Medulla oblongata (tissue), 1 donor: ENCODE measurements around the gene PHLPP2.
"Not testable (repeated sequence)": the region's sequence is repeated elsewhere in the genome, so short reads cannot be mapped to it uniquely, and the experiment has no call there.

Experiments used
- DNase-seq: peaks from one replicate; pipeline ENCODE4 v3.0.0-alpha.2; 2015; ENCODE audit errors: extremely low spot score

Gene PHLPP2

GRCh38 chr16:71721066-71721740 is 3.3 kb downstream of the PHLPP2 start:
- DNase-seq = no peak

DNA sequence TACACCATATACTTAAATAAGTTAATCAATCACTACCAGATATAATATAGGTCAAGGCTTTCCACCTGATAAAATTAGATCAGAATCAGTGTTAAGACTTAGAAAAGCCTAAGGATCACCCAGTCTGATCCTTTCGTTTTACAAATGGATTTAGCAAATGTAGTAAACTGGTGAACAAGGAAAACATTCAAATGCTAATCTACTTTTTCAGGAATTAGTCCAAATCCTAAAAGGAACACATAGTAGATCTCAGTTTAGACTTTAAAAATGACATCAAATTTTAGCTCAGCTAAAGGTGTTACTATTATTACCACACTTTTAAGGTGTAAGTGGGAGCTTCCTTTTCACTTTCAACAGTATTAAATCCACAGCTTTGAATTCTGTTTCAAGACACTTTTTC is 12.0 kb downstream of the PHLPP2 start:
- no peak for DNase-seq

GRCh38 chr16:71711789-71712188 is 12.7 kb downstream of the PHLPP2 start:
- no peak for DNase-seq

DNA sequence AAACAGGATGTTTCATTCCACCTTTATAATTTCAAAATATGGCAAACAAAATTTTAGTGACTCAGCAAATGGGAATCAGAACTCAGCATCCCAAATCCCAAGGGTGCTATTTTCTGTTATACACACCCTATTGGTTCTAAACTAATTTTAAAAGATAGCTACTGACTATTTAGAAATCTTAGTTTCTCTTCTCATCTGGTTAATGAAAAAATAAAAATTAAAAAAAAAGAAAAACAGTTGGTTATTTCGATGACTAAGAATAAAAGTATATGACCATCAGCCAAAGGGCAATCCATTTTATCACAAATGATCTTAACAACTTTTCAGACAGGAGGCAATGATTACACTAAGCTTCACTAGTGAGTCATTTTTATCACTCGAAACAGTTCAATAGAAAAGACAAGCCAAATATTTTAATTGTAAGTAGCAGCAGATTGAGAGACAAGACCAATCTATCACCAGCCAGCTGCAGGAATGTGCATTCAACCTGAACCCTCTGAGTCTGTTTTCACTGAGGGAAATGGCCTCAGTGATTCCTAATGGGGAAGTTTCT is 15.2 kb downstream of the PHLPP2 start:
- no peak for DNase-seq

- DNase-seq = no peak
Measured at GRCh38 chr16:71708696-71709095, 15.8 kb downstream of the PHLPP2 start.

DNA sequence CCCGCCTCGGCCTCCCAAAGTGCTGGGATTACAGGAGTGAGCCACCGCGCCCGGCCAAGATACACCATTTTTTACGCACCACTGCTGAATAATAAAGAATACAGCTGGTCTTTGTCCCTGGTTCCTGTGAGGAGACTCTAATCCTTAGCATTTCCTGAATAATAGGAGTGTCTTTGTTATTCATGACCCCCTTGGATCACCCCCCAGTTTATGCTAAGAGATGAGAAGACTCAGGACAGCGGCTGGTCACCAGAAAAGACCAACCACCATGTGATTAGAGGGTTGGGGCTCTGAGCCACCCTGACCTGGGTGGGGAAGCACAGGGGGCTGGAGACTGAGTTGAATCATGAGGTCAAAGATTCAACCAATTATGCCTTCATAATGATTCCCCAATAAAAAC is 17.3 kb downstream of the PHLPP2 start:
- DNase-seq = no peak

- no peak for DNase-seq
Measured at GRCh38 chr16:71706046-71706445, 18.5 kb downstream of the PHLPP2 start.

- no peak for DNase-seq
Measured at GRCh38 chr16:71703333-71703732, 21.2 kb downstream of the PHLPP2 start.

DNA sequence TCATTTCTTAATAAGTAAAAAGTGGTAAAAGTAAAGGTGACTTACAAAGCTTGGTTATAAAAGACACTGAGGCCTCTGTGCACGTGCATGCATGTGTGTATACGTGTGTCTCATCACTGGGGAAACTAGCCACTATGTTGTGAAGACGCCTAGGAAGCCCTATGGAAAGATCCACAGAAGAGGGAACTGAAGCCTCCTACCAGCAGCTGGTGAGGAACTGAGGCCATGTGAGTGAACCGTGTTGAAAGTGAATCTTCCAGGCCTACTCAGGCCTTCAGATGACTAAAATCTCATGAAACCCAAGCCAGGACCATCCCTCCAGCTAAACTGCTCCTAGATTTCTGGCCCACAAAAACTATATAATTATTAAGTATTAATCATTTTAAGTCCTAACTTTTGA is 23.7 kb downstream of the PHLPP2 start:
- peak; percentile 33 for DNase-seq

DNA sequence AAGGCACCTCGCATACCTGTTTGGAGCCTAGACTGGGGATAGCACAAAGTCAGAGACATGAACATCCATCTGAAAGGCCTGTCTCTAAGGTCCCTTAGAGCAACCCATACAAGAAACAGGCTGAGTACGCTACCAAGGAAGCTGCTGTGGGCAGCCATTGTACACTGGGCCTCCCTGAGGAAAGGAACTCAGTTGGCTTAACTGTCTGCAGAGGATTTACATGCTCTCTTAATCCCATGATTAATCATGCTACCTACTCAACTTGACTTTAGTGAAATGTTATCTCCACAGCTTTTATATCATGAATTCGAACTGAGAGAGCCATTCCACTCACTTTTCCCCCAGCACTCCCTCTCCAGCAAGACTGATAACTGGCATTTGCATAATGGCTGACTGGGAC is 26.0 kb downstream of the PHLPP2 start:
- DNase-seq = no peak

- DNase-seq = no peak
Measured at GRCh38 chr16:71693164-71693563, 31.3 kb downstream of the PHLPP2 start.

DNA sequence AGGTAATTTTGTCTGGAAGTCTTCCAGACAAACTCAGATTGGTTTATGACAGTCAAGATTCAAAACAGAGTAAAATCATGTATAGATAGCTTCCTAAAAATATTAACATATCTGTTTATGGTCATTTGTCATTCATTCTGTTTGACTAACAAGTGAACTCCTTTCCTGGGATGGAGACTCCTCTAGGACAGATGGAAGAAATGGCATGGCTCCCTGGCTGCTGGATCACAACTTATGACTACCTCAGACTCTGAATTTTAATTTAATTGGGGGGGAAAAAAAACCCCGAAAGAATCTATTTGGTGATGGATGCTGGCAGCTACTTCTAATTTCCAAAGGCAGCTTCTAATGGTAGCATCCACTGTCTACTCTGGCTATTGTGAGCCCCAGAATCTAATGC is 34.6 kb downstream of the PHLPP2 start:
- DNase-seq = no peak

DNA sequence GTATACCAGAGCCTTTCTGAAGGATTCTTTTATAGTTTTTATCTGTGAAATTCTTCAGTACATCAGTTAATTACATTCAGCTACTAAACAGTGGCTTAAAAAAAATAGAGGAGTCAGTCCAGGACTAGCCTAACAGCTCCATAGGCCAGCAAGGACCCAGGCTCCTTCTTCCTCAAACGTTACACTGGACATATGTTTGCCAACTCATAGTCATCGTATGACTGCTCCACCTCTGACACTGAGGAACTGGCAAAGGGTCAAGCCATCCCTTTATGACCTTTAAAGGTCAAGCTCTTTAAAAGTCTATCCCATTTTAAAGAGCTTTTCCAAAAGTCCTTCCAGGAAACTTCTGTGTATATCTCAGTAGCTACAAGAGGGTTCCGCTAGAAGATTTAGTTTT is 36.6 kb downstream of the PHLPP2 start:
- DNase-seq = no peak

DNA sequence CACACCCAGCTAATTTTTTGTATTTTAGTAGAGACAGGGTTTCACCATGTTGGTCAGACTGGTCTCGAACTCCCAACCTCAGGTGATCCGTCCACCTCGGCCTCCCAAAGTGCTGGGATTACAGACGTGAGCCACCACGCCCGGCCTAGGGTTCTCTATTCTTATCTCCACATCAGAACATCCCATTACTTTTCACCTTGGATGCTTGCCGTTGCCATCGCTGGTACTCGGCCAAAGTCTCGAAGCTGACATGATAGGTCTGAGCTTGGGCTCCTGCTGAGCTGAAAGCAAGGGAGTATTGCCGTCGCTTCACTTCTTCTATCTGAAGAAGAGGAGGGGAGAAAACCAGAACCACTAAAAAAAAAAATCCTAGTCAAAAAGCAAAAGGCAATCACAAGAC is 40.2 kb downstream of the PHLPP2 start:
- DNase-seq = not testable (repeated sequence)

DNA sequence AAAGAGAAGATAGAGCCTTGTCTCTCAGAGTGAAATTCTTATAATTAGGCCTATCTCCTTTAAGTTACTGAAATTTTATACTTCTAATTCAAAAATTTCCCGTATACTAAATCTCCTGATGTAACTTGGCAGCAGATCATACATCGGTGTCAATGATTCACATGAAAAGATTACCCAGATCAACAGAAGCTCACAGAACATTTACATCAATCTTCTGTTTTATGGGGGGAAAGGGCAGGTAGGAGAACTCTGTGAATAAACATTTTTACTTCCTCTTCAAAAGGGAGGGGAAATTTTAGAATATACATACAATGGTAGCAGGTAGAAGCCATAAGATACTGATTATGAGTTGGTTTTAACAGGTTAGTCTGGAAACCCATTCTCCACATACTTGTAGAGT is 43.1 kb downstream of the PHLPP2 start:
- DNase-seq = no peak

GRCh38 chr16:71676236-71676635 is 48.3 kb downstream of the PHLPP2 start:
- DNase-seq = no peak

GRCh38 chr16:71675380-71675779 is 49.1 kb downstream of the PHLPP2 start:
- DNase-seq = no peak

- no peak for DNase-seq
Measured at GRCh38 chr16:71674229-71674628, 50.3 kb downstream of the PHLPP2 start.

DNA sequence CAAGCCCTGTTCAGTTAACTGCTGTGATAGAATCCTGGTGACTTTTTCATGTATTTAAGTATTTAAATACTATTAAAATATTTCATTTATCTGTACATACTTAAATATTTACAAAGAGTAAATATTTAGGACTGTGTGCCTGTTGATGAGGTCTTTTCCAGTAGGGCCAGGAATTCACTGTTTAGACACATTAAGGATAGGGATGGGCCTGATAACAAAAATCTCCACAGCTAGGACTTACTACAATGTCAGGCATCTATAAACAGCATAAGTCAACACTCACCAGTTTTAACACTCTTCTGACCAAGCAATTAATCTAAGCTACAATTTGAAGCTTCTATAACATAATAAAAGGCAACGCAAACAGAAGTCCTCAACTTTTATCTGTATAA is 50.9 kb downstream of the PHLPP2 start:
- no peak for DNase-seq

DNA sequence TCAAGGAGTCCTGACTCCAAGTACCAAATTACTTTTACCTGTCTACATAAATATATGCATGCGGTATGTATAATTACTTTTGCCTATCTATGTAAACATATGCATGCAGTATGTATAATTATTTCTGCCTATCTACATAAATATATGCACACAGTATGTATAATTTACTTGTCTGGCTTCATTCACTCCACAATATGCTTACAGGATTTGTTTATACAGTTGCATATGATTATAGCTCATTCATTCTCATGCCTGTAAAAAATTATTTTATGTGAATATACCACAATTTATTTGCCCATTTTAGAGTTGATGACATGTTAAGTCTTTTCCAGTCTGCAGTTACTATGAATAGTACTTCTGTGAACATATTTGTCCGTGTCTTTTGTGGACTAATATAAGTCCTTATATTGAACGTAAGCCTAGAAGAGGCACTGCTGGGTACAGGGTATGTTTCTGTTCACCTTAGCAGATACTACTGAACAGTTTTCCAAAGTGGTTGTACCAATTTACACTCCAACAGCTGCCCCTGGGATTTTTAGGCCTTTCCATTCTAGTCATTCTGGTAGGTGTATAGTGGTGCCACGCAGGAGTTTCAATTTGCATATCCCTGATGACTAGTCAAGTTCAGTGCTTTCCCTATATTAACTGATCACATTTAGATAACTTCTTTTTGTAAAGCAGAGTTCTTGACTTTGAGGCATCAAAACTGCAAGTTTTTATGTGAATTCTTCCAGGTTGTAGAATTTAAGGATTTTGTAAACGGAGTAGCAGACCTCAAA is 51.5 kb downstream of the PHLPP2 start:
- no peak for DNase-seq

DNA sequence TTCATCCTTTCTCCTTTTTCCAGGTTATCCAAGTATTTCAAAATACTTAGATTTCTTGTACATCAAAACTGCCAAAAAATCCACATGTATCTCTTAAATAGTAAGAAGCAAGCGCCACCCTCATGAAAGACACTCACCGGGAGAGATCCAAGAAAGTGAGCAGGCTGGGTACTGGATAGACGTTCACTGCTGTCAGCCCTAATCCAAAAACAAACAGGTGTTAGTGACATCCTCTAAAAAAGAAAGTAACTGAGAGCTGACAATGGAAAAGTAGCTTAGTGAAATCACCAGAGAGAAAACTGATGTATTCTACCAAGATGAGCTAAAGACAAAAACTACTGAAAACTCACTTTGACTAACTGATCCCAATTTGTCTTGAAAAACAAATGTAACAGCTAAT is 52.4 kb downstream of the PHLPP2 start:
- DNase-seq = no peak

DNA sequence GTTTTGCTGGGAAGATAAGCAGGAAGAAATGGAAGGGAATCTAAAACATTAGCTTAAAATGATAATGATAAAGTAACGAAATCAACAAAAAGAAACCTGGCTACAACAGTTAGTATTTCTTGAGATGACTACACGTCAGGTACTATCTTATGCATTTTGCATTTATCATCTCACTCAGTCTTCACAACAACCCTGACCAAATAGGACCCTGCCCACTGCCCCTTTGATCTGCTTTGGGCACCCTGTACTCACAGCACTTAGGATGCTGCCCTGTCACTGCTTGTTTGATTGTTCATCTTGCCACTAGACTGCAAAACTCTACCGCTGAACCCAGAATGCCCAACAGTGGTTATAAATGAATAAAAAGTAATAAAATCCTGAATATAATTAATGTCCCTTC is 53.3 kb downstream of the PHLPP2 start:
- no peak for DNase-seq

- DNase-seq = no peak
Measured at GRCh38 chr16:71670537-71670936, 54.0 kb downstream of the PHLPP2 start.
